ENCODE results near the gene PCCB. TPM values are rescaled to one million over a fixed set of nuclear protein-coding genes. Genes with fewer than 3 reads are reported as not detected.

The PCCB gene
- total RNA-seq, 3 donors from 2014 or later (not counting 1 experiment from before 2014, with no cell fraction given) = 17.7 to 19.9 (median 17.8) TPM

- Histone ChIP-seq H3K4me3 (ENCODE audit: low read length) (no peak overlapping the region), H3K27me3 (ENCODE audit: control insufficient read depth, insufficient read depth, low read length) (no peaks in the 10 kb centered on the region), H3K27ac (ENCODE audit: low read length) (no peak overlapping the region), H3K9me3 (ENCODE audit: control insufficient read depth, insufficient read depth, low read length) (no peaks in the 10 kb centered on the region), H3K36me3 (ENCODE audit: control insufficient read depth, insufficient read depth, low read length) (peaks cover 43% of the 10 kb centered on the region), H3K4me1 (ENCODE audit: control insufficient read depth, insufficient read depth, low read length) (no peaks in the 10 kb centered on the region)
- no peak for DNase-seq
- H3K4me1 Mint-ChIP-seq = no peaks in the 10 kb centered on the region
- ATAC-seq = no peak
- peaks cover 8% of the 10 kb centered on the region for H3K36me3 Mint-ChIP-seq
- TF ChIP-seq CTCF (IDR thresholded peaks at IDR 0.05) = no peak
- H3K27me3 Mint-ChIP-seq (ENCODE audit: low read depth in 2 of 2) = no peaks in the 10 kb centered on the region
- no peak overlapping the region for H3K27ac Mint-ChIP-seq
- 99% methylated on average over 3 of the region's 5 CpGs for WGBS (ENCODE audit: insufficient coverage)
- no peaks in the 10 kb centered on the region for H3K9me3 Mint-ChIP-seq
- intact Hi-C loops (cut with micrococcal nuclease) = no loop called here
- H3K4me3 Mint-ChIP-seq = no peak overlapping the region
Observed at GRCh38 chr3:136346486-136346885, 96.3 kb downstream of the PCCB start.

GRCh38 chr3:136350132-136350531, 100.0 kb downstream of the PCCB start:
- Histone ChIP-seq H3K4me3 (ENCODE audit: low read length) (no peak overlapping the region), H3K27ac (ENCODE audit: low read length) (no peak overlapping the region), H3K36me3 (ENCODE audit: control insufficient read depth, insufficient read depth, low read length) (peaks cover 29% of the 10 kb centered on the region), H3K4me1 (ENCODE audit: control insufficient read depth, insufficient read depth, low read length) (no peaks in the 10 kb centered on the region), H3K27me3 (ENCODE audit: control insufficient read depth, insufficient read depth, low read length) (no peaks in the 10 kb centered on the region), H3K9me3 (ENCODE audit: control insufficient read depth, insufficient read depth, low read length) (no peaks in the 10 kb centered on the region)
- no peaks in the 10 kb centered on the region for H3K9me3 Mint-ChIP-seq
- no peak for TF ChIP-seq CTCF (IDR thresholded peaks at IDR 0.05)
- no peak overlapping the region for H3K4me3 Mint-ChIP-seq
- ATAC-seq (no peak), DNase-seq (no peak)
- H3K4me1 Mint-ChIP-seq = peaks cover 0 to 5% of the 10 kb centered on the region in 2 donors
- no peaks in the 10 kb centered on the region for H3K27me3 Mint-ChIP-seq (ENCODE audit: low read depth in 2 of 2)
- WGBS (ENCODE audit: insufficient coverage) = 100% methylated on average over 1 of the region's 1 CpG
- intact Hi-C loops (cut with micrococcal nuclease) = no loop called here
- H3K36me3 Mint-ChIP-seq = peaks cover 16% of the 10 kb centered on the region
- no peak overlapping the region for H3K27ac Mint-ChIP-seq

DNA sequence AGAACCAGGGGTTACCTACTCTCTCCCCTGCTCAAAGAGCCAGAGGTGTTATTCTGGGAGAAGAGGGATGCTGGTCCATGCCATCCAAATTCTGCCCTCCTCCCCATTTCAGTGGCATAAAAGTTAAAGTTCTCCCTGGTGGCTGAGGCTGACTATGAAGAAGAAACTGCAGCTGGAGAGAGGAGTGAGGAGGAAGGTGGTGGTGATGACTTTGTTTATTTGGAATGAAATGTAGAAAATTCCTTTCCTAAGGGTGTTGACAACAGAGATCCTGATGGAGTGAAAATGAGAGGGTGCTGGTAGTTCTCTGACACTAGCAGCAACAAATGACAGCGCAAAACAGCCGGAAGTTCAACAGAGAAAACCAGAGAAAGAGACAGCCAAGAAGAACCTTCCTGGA, 100.4 kb downstream of the PCCB start:
- no peak for TF ChIP-seq CTCF (IDR thresholded peaks at IDR 0.05)
- DNase-seq (no peak), ATAC-seq (no peak)
- 100% methylated on average over 2 of the region's 2 CpGs for WGBS (ENCODE audit: insufficient coverage)
- Histone ChIP-seq H3K36me3 (ENCODE audit: control insufficient read depth, insufficient read depth, low read length) (peaks cover 32% of the 10 kb centered on the region), H3K27ac (ENCODE audit: low read length) (no peak overlapping the region), H3K4me3 (ENCODE audit: low read length) (no peak overlapping the region), H3K9me3 (ENCODE audit: control insufficient read depth, insufficient read depth, low read length) (no peaks in the 10 kb centered on the region), H3K4me1 (ENCODE audit: control insufficient read depth, insufficient read depth, low read length) (no peaks in the 10 kb centered on the region), H3K27me3 (ENCODE audit: control insufficient read depth, insufficient read depth, low read length) (no peaks in the 10 kb centered on the region)
- no peak overlapping the region for H3K4me3 Mint-ChIP-seq
- H3K27me3 Mint-ChIP-seq (ENCODE audit: low read depth in 2 of 2) = no peaks in the 10 kb centered on the region
- peaks cover 0 to 3% of the 10 kb centered on the region in 2 donors for H3K9me3 Mint-ChIP-seq
- no peak overlapping the region for H3K27ac Mint-ChIP-seq
- peaks cover 20% of the 10 kb centered on the region for H3K36me3 Mint-ChIP-seq
- peaks cover 0 to 5% of the 10 kb centered on the region in 2 donors for H3K4me1 Mint-ChIP-seq
- intact Hi-C loops (cut with micrococcal nuclease) = no loop called here

DNA sequence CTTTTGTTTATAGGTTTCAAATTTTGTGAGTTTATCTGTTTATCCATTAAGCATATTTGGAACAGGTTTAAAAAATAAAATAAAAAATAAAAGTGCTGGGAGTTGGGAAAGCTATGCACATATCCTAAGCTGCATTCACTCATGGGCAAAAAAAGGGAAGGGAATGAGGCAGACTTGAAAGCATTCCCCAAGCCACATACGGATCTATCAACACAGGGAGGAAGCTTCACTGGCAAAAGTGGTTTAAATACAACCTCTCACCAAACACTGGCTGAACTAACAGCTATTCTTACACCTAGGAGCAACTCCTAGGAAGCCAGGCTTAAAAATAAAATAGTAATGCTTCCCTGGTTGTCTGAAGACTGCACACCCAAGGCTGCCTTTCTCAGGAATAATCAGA, 101.2 kb downstream of the PCCB start:
- ATAC-seq = no peak
- H3K4me3 Mint-ChIP-seq = no peak overlapping the region

More for the DNA sequence above, 101.2 kb downstream of the PCCB start:
- DNase-seq = no peak
- Mint-ChIP-seq H3K9me3 (peaks cover 0 to 7% of the 10 kb centered on the region in 2 donors), H3K27me3 (ENCODE audit: low read depth in 2 of 2) (no peaks in the 10 kb centered on the region), H3K36me3 (peaks cover 28% of the 10 kb centered on the region), H3K27ac (no peak overlapping the region), H3K4me1 (peaks cover 0 to 5% of the 10 kb centered on the region in 2 donors)
- H3K27me3 ChIP-seq (ENCODE audit: control insufficient read depth, insufficient read depth, low read length) = no peaks in the 10 kb centered on the region
- intact Hi-C loops (cut with micrococcal nuclease) = no loop called here
- 100% methylated on average over 1 of the region's 1 CpG for WGBS (ENCODE audit: insufficient coverage)
- no peaks in the 10 kb centered on the region for H3K4me1 ChIP-seq (ENCODE audit: control insufficient read depth, insufficient read depth, low read length)
- no peak for TF ChIP-seq CTCF (IDR thresholded peaks at IDR 0.05)
- H3K4me3 ChIP-seq (ENCODE audit: low read length) = no peak overlapping the region
- no peaks in the 10 kb centered on the region for H3K9me3 ChIP-seq (ENCODE audit: control insufficient read depth, insufficient read depth, low read length)
- no peak overlapping the region for H3K27ac ChIP-seq (ENCODE audit: low read length)
- H3K36me3 ChIP-seq (ENCODE audit: control insufficient read depth, insufficient read depth, low read length) = peaks cover 27% of the 10 kb centered on the region
